Osteocyte (in vitro differentiated cells): ENCODE results near the gene PTBP3. TPM values are rescaled to one million over a fixed set of nuclear protein-coding genes. Genes with fewer than 3 reads are reported as not detected.
A peak's percentile ranks its signal among the peaks of the same experiment; 100 is the strongest.

Experiments used
- DNase-seq: peaks from one replicate; pipeline ENCODE4 v3.0.0; 2021; ENCODE audit warnings: mixed read lengths; ENCODE audit not compliant: unreplicated experiment; ENCODE audit errors: extremely low spot score
- H3K27ac Mint-ChIP-seq: one replicate; pipeline ENCODE4 v1.8.0; 2021; ENCODE audit warnings: mild to moderate bottlenecking, mixed read lengths; ENCODE audit not compliant: unreplicated experiment
- H3K27me3 Mint-ChIP-seq: one replicate; pipeline ENCODE4 v1.8.0; 2021; ENCODE audit warnings: mixed read lengths; ENCODE audit not compliant: unreplicated experiment
- H3K36me3 Mint-ChIP-seq: one replicate; pipeline ENCODE4 v1.8.0; 2021; ENCODE audit warnings: mixed read lengths; ENCODE audit not compliant: unreplicated experiment
- H3K4me1 Mint-ChIP-seq: one replicate; pipeline ENCODE4 v1.8.0; 2021; ENCODE audit warnings: mixed read lengths; ENCODE audit not compliant: unreplicated experiment
- H3K4me3 Mint-ChIP-seq: one replicate; pipeline ENCODE4 v1.8.0; 2021; ENCODE audit warnings: mild to moderate bottlenecking, moderate library complexity, mixed read lengths; ENCODE audit not compliant: unreplicated experiment
- H3K9me3 Mint-ChIP-seq: one replicate; pipeline ENCODE4 v1.8.0; 2021; ENCODE audit warnings: mixed read lengths; ENCODE audit not compliant: unreplicated experiment
- total RNA-seq: library from RNA; stranded (reverse); gene quantifications from 2 replicates; pipeline ENCODE4 v1.2.1, GENCODE V29; 2021
- TF ChIP-seq, protein P1 (sequence below): fragments of 200-600 bp; sonication (generic); IDR thresholded peaks from 2 replicates; pipeline ENCODE4 v1.5.0; 2021; ENCODE audit warnings: antibody characterized with exemption, mild to moderate bottlenecking, moderate library complexity

Gene PTBP3
- total RNA-seq, 1 donor from 2014 or later, result 47.6 TPM

DNA sequence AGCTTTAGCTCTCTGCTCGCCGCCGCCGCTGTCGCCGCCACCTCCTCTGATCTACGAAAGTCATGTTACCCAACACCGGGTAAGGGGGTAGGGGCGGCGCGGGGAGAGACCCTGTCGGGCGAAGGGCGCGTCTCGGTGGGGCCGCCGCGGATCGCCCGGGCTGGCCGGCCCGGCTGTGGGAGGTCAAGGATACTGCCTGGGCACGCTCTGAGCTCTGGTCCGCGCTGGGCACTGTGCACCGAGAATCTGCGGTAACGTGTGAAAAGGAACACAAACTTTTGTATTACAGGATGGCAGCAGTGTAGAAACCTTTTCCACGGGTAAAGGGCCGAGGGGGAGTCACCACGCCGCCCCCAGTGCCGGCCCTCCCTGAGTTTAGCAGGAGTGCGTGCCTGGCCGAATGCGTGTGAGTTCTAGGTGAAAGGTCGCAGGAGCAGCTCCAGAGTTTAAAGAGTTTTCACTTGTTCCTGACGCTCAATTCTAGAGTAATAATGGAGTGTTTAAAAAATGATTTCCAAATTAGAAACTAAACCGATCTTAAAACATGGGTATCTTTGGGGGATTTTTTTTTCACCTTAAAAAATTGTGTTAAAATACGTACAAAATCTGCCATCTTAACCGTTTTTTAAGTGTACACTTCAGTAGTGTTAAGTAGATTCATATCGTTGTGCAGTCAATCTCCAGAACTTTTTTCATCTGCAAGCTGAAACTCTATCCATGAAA, 46.8 kb upstream of the PTBP3 start, which contains the start of gene HSDL2:
HSDL2 (plus strand) TSS at position 7 of the 723 bp plus-strand sequence; CDS start at position 63, 56 bp downstream.
- Mint-ChIP-seq H3K27me3 (no peaks in the 10 kb centered on the region), H3K27ac (peak within 1 kb of the TSS; percentile 99), H3K4me3 (peak within 1 kb of the TSS; percentile 96), H3K36me3 (no peaks in the 10 kb centered on the region), H3K4me1 (peaks cover 59% of the 10 kb centered on the region), H3K9me3 (no peaks in the 10 kb centered on the region)
- TF ChIP-seq, protein P1, sequence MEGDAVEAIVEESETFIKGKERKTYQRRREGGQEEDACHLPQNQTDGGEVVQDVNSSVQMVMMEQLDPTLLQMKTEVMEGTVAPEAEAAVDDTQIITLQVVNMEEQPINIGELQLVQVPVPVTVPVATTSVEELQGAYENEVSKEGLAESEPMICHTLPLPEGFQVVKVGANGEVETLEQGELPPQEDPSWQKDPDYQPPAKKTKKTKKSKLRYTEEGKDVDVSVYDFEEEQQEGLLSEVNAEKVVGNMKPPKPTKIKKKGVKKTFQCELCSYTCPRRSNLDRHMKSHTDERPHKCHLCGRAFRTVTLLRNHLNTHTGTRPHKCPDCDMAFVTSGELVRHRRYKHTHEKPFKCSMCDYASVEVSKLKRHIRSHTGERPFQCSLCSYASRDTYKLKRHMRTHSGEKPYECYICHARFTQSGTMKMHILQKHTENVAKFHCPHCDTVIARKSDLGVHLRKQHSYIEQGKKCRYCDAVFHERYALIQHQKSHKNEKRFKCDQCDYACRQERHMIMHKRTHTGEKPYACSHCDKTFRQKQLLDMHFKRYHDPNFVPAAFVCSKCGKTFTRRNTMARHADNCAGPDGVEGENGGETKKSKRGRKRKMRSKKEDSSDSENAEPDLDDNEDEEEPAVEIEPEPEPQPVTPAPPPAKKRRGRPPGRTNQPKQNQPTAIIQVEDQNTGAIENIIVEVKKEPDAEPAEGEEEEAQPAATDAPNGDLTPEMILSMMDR, result no peak
- no peak for DNase-seq

DNA sequence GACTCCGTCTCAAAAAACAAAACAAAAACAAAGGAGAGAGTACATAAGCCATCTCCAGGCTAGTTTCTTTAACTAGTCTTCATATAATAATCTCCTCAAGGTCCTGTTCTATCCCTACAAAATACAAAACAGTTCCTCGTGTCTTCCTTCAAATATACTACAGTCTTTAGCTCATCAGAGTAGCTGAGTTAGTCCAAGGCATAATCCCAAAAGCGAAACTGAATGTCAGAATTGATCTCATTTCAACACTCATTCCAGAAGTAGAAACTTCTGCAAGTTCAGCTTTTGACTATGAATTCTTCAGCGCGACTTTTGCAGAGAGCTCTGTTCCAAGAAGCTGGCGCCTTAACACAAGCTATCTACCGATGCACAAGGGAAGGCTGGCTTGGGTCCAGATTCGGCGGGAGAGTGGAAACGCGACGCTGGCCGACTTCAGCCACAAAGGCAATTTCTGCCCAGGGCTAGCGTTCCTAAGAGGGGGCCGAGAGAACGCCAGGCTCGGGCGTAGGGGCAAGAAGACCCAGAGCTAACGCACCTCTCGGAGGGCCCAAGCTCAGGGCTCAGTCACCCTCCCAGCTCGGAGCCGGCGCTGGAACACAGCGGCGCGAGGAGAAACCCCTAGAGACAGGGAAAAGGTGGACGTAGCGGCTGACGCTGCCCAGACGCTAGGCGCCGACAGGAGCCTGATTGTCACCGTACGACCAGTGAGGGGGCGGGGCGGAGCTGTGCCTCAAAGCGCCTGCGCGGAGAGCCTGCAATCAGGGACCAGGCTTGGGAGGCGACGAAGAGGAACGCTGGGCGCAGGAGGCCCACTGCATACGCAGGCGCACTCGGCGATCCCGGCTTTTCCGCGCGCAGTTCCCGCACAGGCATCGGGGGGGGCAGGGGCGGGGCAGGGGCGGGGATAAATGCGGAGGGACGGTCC, 46.0 kb upstream of the PTBP3 start:
- Mint-ChIP-seq H3K36me3 (no peaks in the 10 kb centered on the region), H3K9me3 (no peaks in the 10 kb centered on the region), H3K27ac (peak overlapping the region; percentile 99), H3K4me3 (peak overlapping the region; percentile 96), H3K27me3 (no peaks in the 10 kb centered on the region), H3K4me1 (peaks cover 54% of the 10 kb centered on the region)
- DNase-seq, result peak; percentile 100
- TF ChIP-seq, protein P1, result no peak

DNA sequence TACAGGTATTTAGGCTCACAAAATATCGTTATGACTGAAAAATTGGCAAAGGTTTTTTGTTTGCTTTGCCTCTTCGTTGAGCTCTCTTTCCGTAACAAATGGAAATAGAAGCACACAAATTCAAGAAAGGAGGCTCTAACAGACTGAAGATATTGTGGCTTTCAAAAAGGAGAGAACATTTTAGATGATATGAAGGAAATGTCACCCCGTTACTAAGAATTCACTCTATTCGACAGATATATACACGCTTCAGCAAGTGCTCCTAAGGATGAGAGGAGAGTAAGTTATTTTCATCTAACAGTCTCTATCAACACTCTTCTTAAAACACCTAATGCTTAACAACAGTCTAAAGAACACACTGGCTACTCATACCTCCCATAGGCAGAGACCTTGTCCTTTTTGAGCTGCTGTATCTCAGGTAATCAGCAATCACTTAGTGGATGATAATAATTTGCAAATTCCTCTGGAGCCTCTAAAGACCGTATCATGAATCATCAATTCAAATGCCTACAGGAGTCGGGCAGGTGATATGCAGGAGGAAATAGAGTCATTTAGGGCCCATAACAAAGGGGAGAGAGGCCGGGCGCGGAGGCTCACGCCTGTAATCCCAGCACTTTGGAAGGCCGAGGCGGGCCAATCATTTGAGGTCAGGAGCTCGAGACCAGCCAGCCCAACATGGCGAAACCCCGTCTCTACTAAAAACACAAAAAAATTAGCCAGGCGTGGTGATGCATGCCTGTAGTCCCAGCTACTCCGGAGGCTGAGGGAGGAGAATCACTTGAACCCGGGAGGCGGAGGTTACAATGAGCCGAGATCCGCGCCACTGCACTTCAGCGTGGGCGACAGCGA, 45.1 kb upstream of the PTBP3 start:
- TF ChIP-seq, protein P1, result no peak
- H3K9me3 Mint-ChIP-seq, result no peaks in the 10 kb centered on the region
- H3K27me3 Mint-ChIP-seq, result no peaks in the 10 kb centered on the region
- peak overlapping the region; percentile 99 for H3K27ac Mint-ChIP-seq
- peak overlapping the region; percentile 96 for H3K4me3 Mint-ChIP-seq
- DNase-seq, result peak; percentile 76
- H3K36me3 Mint-ChIP-seq, result no peaks in the 10 kb centered on the region
- H3K4me1 Mint-ChIP-seq, result peaks cover 48% of the 10 kb centered on the region

DNA sequence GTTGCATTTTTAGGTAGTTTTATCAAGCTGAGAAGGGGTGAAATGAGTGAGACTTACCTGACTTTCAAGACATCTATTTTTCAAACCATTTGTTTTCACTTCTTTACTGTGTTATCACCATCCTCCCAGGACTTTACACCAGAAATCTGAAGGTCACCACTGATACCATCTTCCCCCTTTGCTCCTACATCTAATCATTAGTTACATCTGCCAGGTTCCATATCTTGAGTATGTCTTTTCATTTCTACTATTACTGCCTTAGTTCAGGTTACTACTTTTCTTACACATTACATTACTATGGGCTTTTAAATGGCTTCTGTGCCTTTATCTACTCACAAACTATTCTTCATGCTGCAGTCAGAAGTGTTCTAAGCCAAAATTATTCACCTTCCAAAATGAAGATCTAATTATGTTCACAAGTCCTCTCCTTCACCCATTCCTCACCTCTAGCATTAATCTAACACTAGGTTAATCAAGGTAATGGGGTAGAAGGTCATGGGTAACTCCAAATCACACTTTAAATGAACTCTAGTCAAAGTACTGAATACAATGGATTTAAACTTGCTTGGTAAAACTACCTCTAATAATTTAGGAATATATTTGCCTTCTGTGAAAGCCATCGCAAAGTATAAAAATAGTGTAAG, 44.4 kb upstream of the PTBP3 start:
- DNase-seq, result no peak
- Mint-ChIP-seq H3K27ac (no peak overlapping the region), H3K36me3 (no peaks in the 10 kb centered on the region), H3K4me3 (peak overlapping the region; percentile 96), H3K4me1 (peaks cover 42% of the 10 kb centered on the region), H3K27me3 (no peaks in the 10 kb centered on the region), H3K9me3 (no peaks in the 10 kb centered on the region)
- TF ChIP-seq, protein P1, result no peak
